Right atrium auricular region (tissue), 2 donors: ENCODE results near the gene ENPP7. TPM values are rescaled to one million over a fixed set of nuclear protein-coding genes. Genes with fewer than 3 reads are reported as not detected.

Source experiments
- DNase-seq: peaks from one replicate; pipeline ENCODE4 v3.0.0-alpha.2; 2019; ENCODE audit warnings: low spot score
- H3K27ac ChIP-seq, 2 donors: fragments of 200-600 bp; sonication (generic); 1 replicate in 1 of 2; 2 replicates in 1 of 2; pipeline ENCODE4 v1.5.1; 2016 to 2019
- H3K27me3 ChIP-seq, 2 donors: fragments of 200-600 bp; sonication (generic); one replicate each; pipeline versions ENCODE4 v1.5.1 to v1.6.0; 2017 to 2019
- H3K36me3 ChIP-seq: fragments of 200-600 bp; sonication (generic); one replicate; pipeline ENCODE4 v1.5.1; 2016
- H3K4me1 ChIP-seq, 2 donors: fragments of 200-600 bp; sonication (generic); one replicate each; pipeline versions ENCODE4 v1.5.1 to v1.6.0; 2017 to 2019
- H3K4me3 ChIP-seq, 2 donors: fragments of 200-600 bp; sonication (generic); 1 replicate in 1 of 2; 2 replicates in 1 of 2; pipeline ENCODE4 v1.5.1; 2017 to 2019; ENCODE audit warnings: mild to moderate bottlenecking in 1 of 2, moderate library complexity in 1 of 2
- H3K9me3 ChIP-seq, 2 donors: fragments of 200-600 bp; sonication (generic); one replicate each; pipeline ENCODE4 v1.5.1; 2019
- total RNA-seq, 2 donors: library from RNA; depleted of rRNA; stranded (reverse); fragments of >200 nt; gene quantifications; one replicate each; pipeline ENCODE4 v1.1.0, GENCODE V29; 2016
- TF ChIP-seq, protein P1 (sequence below), 2 donors: fragments of 200-600 bp; sonication (generic); IDR thresholded peaks; one replicate each; pipeline ENCODE4 v1.5.1; 2019; ENCODE audit warnings: antibody characterized with exemption in 2 of 2

Gene ENPP7
- total RNA-seq, 2 donors from 2014 or later = not detected

DNA sequence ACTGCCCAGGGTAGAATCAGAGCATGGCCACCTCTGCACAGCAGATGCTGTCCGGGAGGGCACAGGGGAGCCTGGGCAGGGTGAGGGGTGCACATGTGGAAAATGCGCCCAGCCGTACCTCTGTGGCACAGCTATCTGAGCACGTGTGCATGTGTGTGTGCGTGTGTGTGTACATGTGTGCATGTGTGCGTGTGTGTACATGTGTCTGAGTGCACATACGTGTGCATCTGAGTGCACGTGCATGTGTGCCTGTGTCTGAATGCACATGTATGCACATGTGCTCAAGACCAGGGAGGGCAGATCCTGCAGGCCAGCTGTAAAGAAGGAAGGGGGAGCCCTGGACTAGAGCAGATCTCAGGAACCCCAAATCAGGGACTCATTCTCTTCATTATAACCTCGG, 37.3 kb upstream of the ENPP7 start:
- no peak for DNase-seq
- TF ChIP-seq, protein P1, sequence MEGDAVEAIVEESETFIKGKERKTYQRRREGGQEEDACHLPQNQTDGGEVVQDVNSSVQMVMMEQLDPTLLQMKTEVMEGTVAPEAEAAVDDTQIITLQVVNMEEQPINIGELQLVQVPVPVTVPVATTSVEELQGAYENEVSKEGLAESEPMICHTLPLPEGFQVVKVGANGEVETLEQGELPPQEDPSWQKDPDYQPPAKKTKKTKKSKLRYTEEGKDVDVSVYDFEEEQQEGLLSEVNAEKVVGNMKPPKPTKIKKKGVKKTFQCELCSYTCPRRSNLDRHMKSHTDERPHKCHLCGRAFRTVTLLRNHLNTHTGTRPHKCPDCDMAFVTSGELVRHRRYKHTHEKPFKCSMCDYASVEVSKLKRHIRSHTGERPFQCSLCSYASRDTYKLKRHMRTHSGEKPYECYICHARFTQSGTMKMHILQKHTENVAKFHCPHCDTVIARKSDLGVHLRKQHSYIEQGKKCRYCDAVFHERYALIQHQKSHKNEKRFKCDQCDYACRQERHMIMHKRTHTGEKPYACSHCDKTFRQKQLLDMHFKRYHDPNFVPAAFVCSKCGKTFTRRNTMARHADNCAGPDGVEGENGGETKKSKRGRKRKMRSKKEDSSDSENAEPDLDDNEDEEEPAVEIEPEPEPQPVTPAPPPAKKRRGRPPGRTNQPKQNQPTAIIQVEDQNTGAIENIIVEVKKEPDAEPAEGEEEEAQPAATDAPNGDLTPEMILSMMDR (IDR thresholded peaks at IDR 0.05) = no peak
- Histone ChIP-seq H3K4me3 (no peak overlapping the region), H3K36me3 (no peaks in the 10 kb centered on the region), H3K27ac (no peak overlapping the region), H3K27me3 (no peaks in the 10 kb centered on the region), H3K9me3 (no peaks in the 10 kb centered on the region), H3K4me1 (peaks cover 0 to 25% of the 10 kb centered on the region in 2 donors)

DNA sequence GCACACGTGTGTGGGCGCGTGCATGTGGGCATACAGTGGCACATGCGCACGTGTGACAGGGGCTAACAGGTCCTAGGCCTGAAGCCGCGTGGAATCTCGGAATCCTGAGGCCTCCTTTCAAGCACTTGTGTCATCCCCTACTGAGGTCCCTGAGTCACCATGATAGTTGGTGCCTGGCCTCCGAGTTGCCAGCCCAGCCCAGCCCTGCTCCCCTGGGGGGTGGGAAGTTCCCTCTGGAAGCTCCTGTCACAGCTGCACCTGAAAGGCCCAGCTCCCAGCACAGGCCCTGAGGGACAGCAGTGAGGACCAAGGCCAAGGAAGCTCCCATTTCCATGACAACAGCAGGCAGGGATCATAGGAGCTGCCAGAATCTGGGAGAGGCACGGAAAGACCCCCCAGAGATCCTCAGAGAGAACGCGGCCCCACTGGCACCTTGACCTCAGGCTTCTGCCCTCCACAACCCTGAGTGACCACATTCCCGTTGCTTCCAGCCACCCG, 35.4 kb upstream of the ENPP7 start:
- Histone ChIP-seq H3K36me3 (no peaks in the 10 kb centered on the region), H3K4me3 (no peak overlapping the region), H3K27me3 (no peaks in the 10 kb centered on the region), H3K9me3 (no peaks in the 10 kb centered on the region), H3K27ac (no peak overlapping the region), H3K4me1 (peaks cover 0 to 25% of the 10 kb centered on the region in 2 donors)
- TF ChIP-seq, protein P1 (IDR thresholded peaks at IDR 0.05) = no peak
- no peak for DNase-seq

- no peak overlapping the region for H3K27ac ChIP-seq
- H3K36me3 ChIP-seq = no peaks in the 10 kb centered on the region
- no peaks in the 10 kb centered on the region for H3K9me3 ChIP-seq
- TF ChIP-seq, protein P1 (IDR thresholded peaks at IDR 0.05) = no peak
- no peaks in the 10 kb centered on the region for H3K27me3 ChIP-seq
- no peak for DNase-seq
- H3K4me3 ChIP-seq = no peak overlapping the region
- peaks cover 0 to 25% of the 10 kb centered on the region in 2 donors for H3K4me1 ChIP-seq
Measured at GRCh38 chr17:79695797-79696609, 34.7 kb upstream of the ENPP7 start.

DNA sequence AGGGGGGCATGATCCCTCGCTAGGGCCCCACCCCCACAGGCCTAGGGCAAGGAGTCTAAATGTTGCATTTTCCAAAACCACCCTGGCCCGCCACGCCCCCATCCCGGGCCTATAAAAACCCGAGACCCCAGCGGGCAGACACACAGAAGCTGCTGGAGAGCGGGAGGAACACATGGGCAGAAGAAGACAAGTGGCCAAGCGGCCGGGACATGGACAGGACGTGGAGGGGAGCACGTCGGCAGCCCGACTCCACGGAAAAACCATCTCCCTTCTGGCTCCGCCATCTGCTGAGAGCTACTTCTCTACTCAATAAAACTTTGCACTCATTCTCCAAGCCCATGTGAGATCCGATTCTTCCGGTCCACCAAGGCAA, 34.1 kb upstream of the ENPP7 start:
- no peak overlapping the region for H3K4me3 ChIP-seq
- no peaks in the 10 kb centered on the region for H3K9me3 ChIP-seq
- TF ChIP-seq, protein P1 (IDR thresholded peaks at IDR 0.05) = no peak
- no peaks in the 10 kb centered on the region for H3K27me3 ChIP-seq
- DNase-seq = no peak
- H3K27ac ChIP-seq = no peak overlapping the region
- peaks cover 0 to 21% of the 10 kb centered on the region in 2 donors for H3K4me1 ChIP-seq
- H3K36me3 ChIP-seq = no peaks in the 10 kb centered on the region

DNA sequence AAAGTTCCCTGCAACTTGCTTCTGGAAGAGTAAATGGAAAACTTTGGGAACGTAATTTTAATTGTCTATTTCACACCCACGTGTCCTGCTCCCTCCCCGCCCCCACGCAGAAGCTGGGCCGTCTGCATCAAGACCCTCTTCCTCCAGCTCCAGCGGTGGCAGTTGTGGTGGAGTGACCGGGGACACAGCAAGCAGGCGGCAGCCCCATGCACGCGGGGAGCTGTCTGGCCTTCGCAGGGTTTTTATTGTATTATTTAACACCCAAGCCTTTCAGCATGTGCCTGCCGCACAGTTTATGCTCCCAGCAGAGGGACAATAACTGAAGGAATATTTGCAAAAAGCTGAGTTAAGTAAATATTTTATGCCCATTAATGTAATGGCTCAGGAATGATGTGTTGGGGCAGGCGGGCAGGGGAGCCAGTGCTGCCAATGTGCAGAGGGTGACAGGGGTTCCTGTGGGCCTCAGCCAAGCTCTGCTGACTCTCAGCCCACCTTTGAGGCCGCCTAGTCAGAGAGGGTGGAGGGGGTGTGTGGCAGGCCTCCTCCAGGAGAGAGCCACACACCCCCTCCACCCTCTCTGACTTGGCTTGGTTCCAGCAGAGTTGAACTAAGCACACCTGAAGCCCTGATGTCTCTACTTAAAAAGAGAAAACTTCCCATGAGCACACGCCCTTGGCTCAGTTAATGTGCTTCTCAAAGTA, 32.4 kb upstream of the ENPP7 start:
- H3K4me3 ChIP-seq = no peak overlapping the region
- H3K36me3 ChIP-seq = no peaks in the 10 kb centered on the region
- H3K27me3 ChIP-seq = peaks cover 0 to 8% of the 10 kb centered on the region in 2 donors
- DNase-seq = no peak
- no peaks in the 10 kb centered on the region for H3K9me3 ChIP-seq
- TF ChIP-seq, protein P1 (IDR thresholded peaks at IDR 0.05) = no peak
- no peak overlapping the region for H3K27ac ChIP-seq
- H3K4me1 ChIP-seq = peaks cover 0 to 19% of the 10 kb centered on the region in 2 donors
